Measurements from ENCODE around the gene MS4A10.

Gene MS4A10

DNA sequence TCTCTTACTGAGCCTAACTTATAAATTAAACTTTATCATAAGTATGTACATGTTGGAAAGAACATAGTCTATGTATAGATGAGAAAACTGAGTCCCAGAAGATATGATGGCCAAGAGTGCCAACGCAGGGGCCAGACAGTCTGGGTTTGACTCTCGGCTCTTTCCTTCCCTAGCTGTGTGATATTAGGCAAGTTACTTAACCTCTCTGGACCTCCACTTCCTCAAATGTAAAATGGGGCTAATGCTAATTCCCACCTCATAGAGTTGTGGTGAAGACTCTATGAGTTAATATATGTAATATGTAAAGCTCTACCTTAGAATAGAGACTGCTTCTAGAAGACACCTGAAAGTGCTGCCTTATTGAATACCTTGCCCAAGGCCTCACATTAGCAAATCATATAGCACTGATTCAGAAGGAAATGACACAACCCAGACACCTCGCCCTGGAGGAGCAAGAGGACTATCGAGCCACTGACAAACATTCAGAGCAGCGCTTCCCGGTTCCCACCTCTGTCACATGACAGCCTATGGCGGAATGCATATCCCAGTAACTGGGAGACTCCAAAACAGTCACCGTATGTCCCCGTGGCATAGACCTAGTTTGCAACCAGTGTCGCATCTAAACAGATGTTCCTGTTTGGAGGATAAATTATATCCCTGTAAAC lies 45.5 kb downstream of the MS4A10 start:
- DNase-seq: no peak

DNA sequence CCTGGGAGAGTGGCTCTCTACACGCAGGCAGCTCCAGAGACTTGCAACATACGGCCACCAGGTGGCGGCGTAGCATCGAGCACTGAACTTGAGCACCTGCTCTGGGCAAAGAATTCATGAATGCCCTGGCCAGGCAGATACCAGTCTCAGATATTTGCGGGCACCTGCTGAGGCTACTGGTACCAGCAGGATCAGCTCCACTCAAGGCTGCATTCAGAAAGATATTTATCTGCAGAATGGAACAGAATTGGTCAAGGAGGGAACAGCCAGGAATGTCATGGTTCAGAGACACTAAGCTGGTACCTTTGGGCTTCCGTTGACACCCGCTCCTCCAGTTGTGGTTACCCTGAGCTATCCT lies 46.0 kb downstream of the MS4A10 start:
- DNase-seq: peak; percentile 76

DNA sequence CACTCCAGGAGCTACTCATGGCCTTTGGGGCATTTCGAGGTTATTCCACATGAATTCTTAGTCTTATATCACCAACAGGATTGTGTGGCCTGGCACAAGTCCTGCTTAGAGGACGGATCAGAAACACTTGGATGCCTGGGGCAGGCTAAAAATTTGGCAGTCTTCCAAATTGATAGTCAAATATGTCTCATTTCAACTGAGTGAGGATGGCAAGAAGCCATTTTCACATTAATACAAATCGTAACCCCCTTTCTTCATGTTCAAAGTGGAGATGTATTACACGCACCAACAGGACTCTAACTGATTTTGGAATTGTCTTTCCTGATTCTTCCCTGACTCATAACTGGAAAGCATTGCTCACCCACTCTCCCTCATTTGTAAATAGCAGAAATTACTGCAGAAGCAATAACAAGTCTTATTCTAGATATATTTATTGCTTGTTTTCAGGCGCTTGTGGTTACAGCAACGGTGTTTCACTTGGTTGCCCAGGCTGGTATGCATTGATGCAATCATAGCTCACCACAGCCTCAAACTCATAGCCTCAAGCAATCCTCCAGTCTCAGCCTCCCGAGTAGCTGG lies 46.5 kb downstream of the MS4A10 start:
- DNase-seq: no peak

DNA sequence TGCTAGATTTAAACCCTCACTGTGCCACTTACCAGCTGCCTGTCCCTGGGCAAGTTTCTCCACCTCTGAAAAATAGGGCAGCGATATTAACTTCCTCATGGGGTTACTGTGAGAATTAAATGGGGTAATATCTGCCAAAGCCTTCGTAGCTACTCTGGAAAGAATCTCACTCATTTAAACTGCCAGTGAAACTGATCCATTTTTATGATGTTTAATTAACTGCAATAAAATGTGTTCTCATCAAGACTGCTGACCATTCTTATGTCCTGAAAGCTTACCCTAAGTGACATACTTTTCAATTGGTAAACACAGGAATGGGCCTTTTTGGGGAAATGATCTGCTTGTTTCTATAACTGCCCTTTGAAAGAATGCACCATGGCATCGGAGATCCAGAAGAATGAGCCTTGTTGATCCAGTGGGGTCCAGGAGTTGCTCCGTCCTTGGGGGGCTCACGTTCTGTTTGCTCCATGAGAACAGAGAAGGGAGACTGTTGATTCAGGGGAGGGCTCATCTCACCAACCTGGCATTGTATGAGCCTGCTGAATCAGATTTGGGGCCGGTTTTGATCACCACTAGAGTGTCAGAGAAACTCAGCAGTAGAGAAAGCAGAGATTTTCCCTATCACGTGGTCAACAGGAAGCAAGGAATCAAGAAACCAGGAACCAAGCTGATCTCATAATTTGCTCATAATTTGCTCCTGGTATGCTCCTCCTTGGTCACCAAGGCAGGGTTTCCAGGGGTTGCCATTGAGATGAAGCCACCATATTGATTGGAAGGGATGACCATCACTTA lies 49.8 kb downstream of the MS4A10 start:
- DNase-seq: no peak

DNA sequence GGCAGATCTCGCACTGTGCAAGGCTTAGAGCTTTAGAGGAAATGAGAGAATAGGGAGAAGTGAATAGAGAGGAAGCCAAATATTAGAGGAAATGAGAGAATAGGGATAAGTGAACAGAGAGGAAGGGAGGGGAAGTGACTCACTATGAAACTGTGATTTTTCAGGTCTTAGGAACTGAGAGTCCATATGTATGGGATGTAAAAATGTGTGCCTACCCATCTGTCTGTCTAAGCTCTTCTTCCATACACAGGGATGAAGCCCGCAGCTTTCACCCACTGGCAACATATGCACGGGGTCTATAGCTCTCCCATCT lies 50.4 kb downstream of the MS4A10 start:
- no peak for DNase-seq

DNA sequence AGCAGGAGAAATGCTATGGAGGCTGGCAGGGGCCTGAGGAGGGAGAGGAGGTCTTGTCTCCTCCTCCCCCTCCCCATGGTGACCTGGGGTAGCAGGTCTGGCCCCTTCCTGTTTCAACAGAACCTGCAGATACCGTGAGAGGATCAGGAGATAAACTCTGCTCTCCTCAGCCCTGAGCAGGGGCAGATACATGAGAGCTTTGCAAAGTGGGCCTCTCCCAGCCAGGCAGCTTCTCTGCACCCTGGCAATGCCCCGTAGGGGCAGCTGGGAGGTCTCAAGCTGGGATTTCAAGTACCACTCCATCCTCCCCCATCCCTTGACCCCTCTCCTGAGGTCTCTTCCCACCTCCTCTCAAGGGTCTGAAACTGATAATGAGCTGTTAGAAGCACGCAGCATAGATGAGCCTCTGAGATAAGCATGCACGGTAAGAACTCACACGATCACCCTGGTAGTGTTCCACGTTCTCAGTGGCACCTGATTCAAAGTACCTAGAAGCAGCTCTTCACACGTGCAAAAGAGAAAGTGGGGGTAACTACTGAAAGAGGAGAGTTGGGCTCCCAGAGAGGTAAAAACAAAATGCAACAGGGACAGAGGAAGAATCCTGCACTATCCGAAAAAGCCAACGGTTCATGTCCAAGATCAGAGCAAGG lies 51.9 kb downstream of the MS4A10 start:
- no peak for DNase-seq

DNA sequence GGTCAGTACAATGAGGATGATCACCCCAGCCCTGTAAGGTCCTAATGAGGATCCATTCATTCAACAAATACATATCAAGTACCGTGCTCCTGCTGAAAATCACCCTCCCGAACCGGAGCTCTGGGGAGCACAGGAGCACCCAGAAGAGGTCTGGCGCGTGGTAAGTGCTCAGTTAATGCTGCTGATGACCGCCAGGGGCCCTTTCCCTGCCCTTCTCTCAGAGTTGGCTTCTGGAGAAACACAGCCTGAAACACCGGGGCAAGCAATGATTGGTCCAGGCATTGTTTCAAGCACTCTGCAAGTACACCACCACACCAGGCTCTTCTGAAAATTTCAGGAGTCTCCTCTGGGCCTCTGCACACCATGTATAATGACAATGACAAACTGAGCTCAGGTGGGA lies 53.0 kb downstream of the MS4A10 start:
- no peak for DNase-seq

DNA sequence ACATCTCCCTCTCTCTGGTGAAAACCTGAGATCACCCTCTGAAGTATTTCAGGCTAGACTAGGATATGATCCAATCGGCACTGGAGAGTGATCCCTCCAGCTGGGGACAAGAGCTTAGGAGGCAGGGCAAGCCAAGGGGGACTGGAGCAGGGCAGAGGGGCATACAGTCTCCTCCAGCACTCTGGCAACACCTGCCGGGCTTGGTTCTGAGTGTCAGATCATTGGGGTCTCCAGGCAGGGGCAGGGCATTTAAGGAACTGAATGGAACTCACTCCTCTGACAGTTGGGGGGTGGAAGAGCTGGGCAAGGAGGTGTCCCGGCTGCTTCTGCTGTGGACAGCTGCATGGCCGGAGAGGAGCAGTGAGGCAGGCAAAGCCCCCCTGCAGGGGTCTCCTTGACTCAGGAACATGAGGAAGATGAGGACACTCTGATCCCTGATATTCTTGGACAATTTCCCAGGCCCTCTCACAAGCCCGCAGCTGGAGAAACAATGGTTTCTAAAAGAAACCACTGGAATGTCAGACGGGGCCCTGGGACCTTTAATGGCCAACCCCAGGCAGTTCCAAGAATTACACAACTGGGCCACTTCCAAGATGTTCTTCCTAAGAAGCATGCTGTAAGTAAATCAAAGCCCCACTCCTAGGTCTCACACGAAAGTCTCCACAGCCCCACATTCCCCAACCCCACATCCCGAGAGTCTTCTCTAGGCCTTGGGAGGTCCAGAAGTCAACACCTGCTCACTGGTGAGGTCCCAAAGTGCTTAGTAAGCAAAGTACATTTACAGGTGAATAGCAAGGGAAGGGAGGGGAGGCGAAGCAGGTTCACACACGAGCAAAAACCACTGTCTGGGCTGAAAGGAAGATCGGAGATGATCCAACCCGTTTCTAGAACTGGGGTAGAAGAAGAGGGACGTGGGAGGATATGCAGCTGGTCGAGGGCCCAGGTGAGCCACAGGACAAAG lies 55.6 kb downstream of the MS4A10 start:
- no peak for DNase-seq

DNA sequence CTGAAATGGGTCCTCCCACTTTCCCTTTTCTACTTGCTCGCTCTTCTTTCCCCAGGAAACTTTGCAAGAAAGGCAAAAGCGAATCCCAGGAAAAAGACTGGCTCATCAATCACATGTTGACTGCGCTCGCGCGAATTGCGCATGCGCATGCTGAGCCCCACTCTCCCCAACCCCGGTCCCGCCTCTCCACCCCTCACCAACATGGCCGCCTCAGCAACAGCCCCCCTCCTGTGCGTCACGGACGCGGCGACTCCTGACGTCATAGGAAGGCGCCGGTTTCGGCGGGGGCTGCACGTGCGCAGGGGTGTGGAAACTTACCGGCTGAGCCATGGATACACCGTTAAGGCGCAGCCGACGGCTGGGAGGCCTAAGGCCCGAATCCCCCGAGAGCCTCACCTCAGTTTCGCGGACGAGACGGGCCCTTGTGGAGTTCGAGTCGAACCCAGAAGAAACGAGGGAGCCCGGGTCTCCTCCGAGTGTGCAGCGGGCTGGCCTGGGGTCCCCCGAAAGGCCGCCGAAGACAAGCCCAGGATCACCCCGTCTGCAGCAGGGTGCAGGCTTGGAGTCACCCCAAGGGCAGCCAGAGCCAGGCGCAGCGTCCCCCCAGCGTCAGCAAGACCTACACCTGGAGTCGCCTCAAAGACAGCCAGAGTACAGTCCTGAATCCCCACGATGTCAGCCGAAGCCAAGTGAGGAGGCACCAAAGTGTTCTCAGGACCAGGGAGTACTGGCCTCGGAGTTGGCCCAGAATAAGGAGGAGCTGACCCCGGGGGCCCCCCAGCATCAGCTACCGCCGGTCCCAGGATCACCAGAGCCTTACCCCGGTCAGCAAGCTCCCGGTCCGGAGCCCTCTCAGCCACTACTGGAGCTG lies 56.9 kb downstream of the MS4A10 start, which contains the start of gene CCDC86:
TSS of gene CCDC86 (plus strand) at position 317 of the 871 bp plus-strand sequence. CDS start at position 329, 12 bp downstream.
- peak; percentile 84 for DNase-seq

DNA sequence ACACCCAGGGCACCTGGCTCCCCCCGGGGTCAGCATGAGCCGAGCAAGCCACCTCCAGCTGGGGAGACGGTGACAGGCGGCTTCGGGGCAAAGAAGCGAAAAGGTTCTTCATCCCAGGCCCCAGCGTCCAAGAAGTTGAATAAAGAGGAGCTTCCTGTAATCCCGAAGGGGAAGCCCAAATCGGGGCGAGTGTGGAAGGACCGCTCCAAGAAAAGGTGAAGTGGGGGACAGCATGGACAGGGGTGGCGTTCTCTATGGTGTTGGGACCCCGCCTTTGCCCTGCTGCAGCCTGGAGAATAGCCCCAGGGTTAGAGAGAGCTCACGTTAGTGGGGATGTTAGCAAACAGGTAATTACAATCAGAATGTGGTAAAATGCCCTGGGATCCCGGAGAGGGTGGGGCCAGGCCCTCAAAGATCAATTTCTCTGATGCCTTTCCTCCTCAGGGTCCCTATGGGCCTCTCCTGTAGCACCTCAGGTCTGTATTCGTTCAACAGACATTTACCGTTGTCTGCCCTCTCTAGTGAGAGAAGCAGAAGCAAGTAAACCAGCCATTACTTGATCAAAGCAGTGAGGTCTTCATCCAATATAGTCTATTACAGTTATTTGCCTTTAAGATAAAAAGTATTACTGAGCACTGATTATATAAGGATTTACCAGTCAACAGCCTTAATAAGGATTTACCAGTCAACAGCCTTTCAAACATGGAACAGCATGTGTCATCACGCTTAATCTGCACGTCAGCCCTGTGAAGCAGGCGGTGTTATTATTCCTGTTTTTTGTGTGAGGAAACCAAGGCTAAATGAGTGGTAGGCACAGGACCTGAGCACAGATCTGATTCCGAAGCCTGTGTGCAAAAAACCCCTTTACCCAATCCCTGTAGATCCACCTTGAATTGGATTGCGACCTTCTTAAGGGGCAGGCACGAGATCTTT lies 57.8 kb downstream of the MS4A10 start:
- no peak for DNase-seq

DNA sequence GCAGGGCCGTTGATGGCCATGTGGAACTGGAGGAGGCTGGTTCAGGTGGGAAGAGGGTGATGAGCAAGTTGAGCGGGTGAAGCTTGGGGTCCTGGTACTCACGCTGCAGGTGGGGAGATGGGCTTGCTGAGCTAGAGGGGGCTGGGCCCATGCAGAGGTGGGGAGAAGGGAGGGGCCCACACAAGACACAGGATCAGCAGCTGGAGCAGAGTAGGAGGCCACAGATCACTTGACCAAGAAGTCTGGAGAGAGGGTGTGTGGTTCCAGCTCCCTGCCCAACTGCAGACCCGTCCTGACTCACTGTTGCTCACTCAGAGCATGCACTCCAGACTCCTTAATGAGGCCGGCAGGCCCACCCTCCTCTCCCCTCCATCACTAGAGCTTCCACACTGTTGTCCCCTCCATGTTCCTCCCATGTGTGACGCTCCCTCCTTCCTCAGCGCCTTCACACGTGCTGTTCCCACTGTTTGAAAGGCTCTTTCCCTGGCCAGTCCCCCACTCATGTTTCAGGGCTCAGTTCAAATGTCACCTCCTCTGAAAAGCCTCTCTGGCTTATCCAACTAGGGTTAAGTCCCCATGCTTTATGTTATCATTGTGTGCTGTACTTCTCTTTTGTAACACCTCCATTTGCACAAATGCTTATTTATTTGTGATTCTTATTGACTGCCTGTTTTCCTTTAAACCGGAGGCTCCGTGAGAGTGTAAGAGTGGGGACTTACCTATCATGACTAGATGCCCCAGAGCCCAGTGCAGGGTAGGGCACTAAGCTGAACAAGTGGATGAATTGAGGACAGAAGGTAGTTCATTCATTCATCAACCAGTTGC lies 59.1 kb downstream of the MS4A10 start:
- no peak for DNase-seq

DNA sequence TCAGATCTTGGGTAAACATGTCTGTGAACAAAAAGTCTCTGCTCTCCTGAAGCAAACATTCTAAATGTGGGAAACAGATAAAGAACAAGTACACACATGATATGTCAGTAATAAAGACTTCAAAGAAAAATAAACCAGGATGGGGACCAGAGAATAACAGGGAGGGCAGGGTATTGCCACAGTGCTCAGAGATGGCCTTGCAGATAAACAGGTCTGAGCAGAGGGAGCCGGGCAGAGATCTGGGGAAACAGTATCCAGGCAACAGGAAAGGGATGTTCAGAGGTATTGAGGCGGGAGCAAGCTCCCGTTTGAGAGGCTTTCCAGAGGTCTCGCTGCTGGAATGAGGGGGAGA lies 59.7 kb downstream of the MS4A10 start:
- DNase-seq: no peak

DNA sequence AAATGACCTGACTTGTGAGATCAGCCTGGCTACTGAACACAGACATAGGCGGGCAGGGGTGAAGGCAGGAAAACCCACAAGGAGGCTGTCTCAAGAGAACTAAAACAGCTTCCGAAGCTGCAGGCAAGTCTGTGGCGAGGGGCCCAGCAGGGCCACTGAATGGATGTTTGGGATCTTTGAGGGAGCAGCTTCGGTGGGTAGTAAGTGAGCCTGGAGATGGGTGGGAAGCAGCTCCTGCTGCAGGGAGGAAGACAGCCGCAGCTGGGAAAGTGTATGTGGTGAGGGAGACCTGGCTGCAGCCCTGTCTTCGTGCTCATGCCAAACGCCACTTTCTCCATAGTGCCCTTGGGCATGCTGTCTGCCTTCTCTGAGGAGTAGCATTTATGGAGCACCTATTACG lies 60.2 kb downstream of the MS4A10 start:
- no peak for DNase-seq

DNA sequence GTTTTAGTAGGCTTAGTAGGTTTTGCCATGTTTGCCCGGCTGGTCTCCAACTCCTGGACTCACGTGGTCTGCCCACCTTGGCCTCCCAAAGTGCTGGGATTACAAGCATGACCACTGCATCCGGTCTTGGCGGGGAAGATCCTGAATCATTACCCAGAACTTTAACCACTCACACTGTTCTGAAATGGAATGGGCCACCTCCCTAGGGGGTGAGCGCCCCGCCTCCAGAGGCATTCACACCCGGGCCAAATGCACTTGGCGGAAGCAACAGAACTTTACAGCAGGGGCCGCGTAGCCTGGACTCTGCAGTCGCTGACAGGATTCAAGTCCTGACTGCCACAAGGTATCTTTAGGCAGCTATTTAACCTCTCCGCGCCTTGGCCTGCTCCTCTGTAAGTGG lies 62.1 kb downstream of the MS4A10 start:
- DNase-seq: no peak

DNA sequence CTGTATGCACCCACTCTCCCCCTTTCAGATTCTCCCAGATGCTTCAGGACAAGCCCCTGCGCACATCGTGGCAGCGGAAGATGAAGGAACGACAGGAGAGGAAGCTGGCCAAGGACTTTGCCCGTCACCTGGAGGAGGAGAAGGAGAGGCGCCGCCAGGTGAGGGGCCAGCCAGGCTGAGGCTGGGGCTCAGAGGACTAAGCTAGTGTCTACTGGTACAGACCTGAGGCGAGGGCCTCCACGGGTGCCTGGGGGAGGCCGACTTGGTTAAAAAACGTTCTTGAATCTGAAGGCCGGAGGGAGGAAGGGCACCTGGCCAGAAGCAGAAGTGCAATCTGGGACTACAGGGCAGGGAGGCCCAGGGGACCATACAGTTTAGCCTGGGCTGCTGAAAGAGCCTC lies 62.8 kb downstream of the MS4A10 start:
- no peak for DNase-seq

DNA sequence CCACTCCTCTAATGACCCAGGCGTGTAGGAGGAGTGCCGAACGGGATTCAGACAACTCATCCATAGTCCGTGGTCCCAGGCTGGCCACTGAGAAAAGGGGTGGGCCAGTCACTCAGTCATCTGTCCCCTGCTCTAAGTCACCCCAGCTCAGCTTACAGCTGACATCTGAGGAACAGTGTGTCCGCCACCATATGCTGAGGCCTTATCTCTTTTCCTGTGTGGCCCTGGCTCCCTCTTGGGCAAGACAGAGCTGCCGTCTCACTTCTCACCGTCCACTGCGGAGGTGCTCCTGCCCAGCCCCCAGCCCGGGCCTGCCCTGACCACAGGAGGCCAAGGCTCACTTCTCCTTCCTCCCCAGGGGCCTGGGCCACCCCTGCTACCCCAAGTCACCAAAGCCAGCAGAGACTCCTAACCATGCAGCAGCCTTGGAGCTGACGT lies 63.6 kb downstream of the MS4A10 start:
- DNase-seq: no peak

DNA sequence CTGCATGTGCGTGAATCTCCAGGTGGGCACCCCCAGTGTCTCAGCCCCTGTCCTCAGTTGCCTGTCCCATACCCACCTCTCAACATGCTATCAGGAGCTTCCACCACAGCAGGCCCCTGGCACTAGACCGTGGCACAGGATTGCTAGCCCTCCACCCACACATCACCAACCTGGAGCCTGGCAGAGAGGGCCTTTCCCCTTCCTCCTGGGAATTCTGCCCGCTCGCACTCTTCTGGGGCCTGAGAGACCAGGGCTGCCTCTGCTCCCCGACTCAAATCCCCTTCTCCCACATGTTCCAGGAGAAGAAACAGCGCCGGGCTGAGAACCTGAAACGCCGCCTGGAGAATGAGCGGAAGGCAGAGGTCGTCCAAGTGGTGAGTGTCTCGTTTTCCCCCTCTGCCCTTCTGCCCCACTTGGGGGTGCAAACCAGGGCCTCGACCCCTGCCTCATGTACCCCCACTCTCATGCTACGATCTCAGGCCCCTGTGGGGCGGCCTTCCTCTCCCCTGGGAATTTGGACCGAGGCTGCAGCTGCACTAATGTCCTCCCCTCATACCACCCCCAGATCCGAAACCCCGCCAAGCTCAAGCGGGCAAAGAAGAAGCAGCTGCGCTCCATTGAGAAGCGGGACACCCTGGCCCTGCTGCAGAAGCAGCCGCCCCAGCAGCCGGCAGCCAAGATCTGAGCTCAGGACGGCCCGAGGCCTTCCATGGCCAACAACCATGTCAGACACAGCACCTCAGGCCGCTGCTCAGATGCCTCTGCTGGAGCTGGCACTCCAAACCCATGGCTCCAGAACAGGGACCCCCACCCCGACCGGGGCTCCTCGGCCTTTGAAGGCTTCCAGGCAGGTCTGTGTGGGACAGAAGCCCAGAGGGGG lies 64.7 kb downstream of the MS4A10 start:
- DNase-seq: no peak

Data from NCI-H526 treated with DMSO at 0.1 percent for 48 hours (cell line).